GM18519 (cell line): ENCODE results near the gene TMA7.

Source experiments
- ATAC-seq: cut with Tn5 transposase; IDR thresholded peaks from one replicate; pipeline ENCODE4 v1.9.1; 2021; ENCODE audit warnings: mild to moderate bottlenecking, moderate library complexity; ENCODE audit not compliant: unreplicated experiment, low FRiP score

Gene TMA7

GRCh38 chr3:48408823-48409281 is 31.2 kb upstream of the TMA7 start:
- ATAC-seq, result no peak

- no peak for ATAC-seq
Observed at GRCh38 chr3:48409291-48410201, 30.5 kb upstream of the TMA7 start.

- no peak for ATAC-seq
Observed at GRCh38 chr3:48410205-48411040, 29.6 kb upstream of the TMA7 start.

- ATAC-seq, result no peak
Observed at GRCh38 chr3:48411041-48411588, 28.9 kb upstream of the TMA7 start.

GRCh38 chr3:48411606-48412374 is 28.3 kb upstream of the TMA7 start:
- no peak for ATAC-seq

GRCh38 chr3:48412375-48413001 is 27.6 kb upstream of the TMA7 start:
- no peak for ATAC-seq

- ATAC-seq, result no peak
Observed at GRCh38 chr3:48413086-48413485, 27.0 kb upstream of the TMA7 start.

GRCh38 chr3:48413611-48414010 is 26.4 kb upstream of the TMA7 start:
- ATAC-seq, result no peak

GRCh38 chr3:48414376-48415250 is 25.4 kb upstream of the TMA7 start:
- no peak for ATAC-seq

GRCh38 chr3:48415251-48415953 is 24.7 kb upstream of the TMA7 start:
- no peak for ATAC-seq

GRCh38 chr3:48416091-48416505 is 24.0 kb upstream of the TMA7 start:
- no peak for ATAC-seq

GRCh38 chr3:48416546-48416945 is 23.5 kb upstream of the TMA7 start:
- no peak for ATAC-seq

- no peak for ATAC-seq
Observed at GRCh38 chr3:48417529-48418108, 22.4 kb upstream of the TMA7 start.

- no peak for ATAC-seq
Observed at GRCh38 chr3:48418140-48418539, 21.9 kb upstream of the TMA7 start.

- no peak for ATAC-seq
Observed at GRCh38 chr3:48418651-48419050, 21.4 kb upstream of the TMA7 start.

- ATAC-seq, result no peak
Observed at GRCh38 chr3:48419149-48419548, 20.9 kb upstream of the TMA7 start.

GRCh38 chr3:48419597-48419996 is 20.5 kb upstream of the TMA7 start:
- ATAC-seq, result no peak

- ATAC-seq, result no peak
Observed at GRCh38 chr3:48420561-48420960, 19.5 kb upstream of the TMA7 start.
